NB4 (cell line): Measurements from ENCODE around the gene OPCML.

Experiments
- DNase-seq: peaks from one replicate; pipeline ENCODE4 v3.0.0; 2010; ENCODE audit warnings: low read depth
- H3K4me3 ChIP-seq: one replicate; pipeline ENCODE4 v1.5.1; 2011; ENCODE audit warnings: mild to moderate bottlenecking, low read depth, low read length, moderate library complexity
- MYC ChIP-seq: IDR thresholded peaks from 2 replicates; pipeline ENCODE4 v1.6.1; 2011; ENCODE audit warnings: low read depth, low read length
- POLR2A ChIP-seq: IDR thresholded peaks from 2 replicates; pipeline ENCODE4 v1.6.1; 2011; ENCODE audit warnings: mild to moderate bottlenecking; ENCODE audit not compliant: insufficient read length; ENCODE audit errors: extremely low read depth
- TF ChIP-seq, protein P1 (sequence below): IDR thresholded peaks from one replicate; pipeline ENCODE4 v1.5.1; 2012; ENCODE audit warnings: low read depth, low read length
- TF ChIP-seq, protein P2 (sequence below): IDR thresholded peaks from 2 replicates; pipeline ENCODE4 v1.6.1; 2011; ENCODE audit warnings: low read depth, low read length

The OPCML gene

DNA sequence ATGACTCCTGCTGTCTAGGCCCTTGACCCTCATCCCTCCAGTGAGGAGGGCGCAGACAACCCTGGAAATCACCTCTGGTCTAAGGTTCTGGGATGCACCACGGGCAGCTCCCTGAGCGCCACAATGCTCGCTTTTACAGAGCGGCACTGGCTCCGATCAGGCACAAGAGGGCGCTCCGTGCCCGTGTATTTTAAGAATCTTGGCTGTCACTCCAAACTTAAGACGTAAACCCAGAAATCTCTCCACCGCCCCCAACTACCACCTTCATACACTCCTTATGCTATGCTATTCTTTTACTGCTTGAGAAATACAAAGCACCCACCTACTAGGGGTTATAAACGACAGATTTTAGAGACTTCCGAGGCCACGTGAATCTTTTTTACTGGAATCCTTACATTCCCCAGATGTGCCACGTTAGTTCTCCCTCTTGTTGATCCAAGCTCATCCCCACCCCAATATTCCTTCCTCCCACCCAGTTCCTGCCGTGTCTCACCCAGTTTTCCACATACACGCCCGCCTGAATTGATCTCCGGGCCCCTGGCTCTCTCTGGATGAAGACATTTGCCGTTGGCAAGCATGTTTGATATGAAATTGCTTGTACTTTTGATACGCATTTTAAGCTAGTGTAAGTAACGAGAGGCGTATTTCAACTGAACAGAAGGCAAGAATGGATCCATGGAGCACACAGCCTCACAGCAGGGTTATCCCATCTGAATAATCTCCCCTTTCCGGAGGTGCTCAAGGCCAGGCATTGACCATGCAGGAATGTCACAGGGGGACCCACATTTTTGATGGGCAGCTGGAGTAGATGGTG, 453.5 kb downstream of the OPCML start:
- peak; percentile 70 for DNase-seq
- TF ChIP-seq MYC = no peak
- TF ChIP-seq, protein P1, sequence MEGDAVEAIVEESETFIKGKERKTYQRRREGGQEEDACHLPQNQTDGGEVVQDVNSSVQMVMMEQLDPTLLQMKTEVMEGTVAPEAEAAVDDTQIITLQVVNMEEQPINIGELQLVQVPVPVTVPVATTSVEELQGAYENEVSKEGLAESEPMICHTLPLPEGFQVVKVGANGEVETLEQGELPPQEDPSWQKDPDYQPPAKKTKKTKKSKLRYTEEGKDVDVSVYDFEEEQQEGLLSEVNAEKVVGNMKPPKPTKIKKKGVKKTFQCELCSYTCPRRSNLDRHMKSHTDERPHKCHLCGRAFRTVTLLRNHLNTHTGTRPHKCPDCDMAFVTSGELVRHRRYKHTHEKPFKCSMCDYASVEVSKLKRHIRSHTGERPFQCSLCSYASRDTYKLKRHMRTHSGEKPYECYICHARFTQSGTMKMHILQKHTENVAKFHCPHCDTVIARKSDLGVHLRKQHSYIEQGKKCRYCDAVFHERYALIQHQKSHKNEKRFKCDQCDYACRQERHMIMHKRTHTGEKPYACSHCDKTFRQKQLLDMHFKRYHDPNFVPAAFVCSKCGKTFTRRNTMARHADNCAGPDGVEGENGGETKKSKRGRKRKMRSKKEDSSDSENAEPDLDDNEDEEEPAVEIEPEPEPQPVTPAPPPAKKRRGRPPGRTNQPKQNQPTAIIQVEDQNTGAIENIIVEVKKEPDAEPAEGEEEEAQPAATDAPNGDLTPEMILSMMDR = peak; percentile 94
- no peak for TF ChIP-seq POLR2A
- no peak overlapping the region for H3K4me3 ChIP-seq

DNA sequence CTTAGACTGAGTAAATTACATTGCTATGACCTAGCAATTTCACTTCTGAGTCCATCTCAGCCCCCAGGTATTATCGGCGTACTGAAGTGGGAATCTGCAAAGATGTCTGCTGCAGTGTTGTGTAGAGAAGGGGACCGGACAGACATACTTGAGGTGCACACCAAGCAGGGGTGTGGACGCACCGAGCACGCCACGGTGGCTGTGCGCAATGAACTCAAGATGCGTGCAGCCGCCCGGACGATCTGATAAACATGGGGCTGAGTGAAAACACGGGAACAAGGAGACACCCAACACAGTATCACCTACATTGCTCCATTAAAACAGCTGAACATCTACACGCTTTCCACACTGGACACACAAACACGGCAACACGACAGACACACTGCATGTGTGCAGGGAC, 454.3 kb downstream of the OPCML start:
- no peak for DNase-seq
- TF ChIP-seq MYC = no peak
- TF ChIP-seq, protein P2, sequence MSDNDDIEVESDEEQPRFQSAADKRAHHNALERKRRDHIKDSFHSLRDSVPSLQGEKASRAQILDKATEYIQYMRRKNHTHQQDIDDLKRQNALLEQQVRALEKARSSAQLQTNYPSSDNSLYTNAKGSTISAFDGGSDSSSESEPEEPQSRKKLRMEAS = no peak
- TF ChIP-seq, protein P1 = no peak
- no peak for TF ChIP-seq POLR2A

DNA sequence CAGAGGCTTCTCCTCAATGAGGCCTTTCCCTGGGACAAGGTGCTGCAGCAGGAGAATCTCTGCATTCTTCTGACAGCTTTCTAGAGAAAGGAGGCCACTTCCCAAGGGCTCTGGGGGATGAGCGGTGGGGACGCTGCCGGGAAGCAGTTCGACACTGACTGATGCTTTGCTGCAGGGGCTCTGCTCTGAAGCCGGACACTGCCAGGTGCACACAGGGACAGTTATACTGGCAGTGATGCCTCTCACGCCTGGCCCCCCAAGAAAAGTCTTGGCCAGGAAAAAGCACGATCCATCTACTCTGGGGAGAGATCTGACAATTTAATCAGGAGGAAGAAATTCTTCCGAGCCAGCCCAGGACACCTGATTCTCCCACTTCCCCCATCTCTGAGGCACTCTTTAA, 456.9 kb downstream of the OPCML start:
- no peak overlapping the region for H3K4me3 ChIP-seq
- TF ChIP-seq POLR2A (no peak), MYC (no peak)
- TF ChIP-seq, protein P2 = no peak
- TF ChIP-seq, protein P1 = no peak
- no peak for DNase-seq

More for the DNA sequence above, 454.3 kb downstream of the OPCML start:
- no peak overlapping the region for H3K4me3 ChIP-seq

DNA sequence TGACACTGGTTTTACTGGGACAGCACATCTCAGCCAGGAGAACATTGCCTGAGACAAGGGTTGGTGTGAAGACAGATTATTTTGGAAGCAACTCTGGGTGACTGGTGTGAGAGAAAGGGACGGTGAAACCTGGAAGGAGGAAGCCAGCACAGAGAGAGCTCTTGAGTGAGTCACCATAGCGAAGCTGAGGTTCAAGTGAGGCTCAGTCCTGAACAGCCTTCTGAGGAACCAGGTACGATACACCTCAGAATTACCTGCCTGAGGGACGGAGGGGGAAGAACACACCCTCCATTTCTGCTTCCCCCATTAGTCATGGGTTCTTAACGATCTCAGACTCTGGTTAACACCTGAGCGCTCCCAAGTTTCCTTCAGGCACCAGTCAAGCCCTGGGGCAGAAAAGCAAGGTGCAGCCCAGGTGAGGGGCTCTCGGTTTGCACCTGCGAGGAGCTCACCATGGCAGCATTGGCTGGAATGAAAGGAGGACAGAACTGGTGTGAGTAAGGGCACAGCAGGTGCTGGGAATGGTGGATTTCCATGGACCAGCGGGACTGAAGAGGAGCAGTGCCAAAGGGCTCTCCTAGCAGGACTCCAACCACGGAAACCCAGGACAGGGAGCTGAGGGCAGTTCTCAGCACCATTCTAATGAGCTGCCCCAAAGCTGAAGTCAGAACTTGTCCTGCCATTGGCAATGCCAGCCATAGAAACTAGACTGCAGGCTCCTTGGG, 459.3 kb downstream of the OPCML start:
- H3K4me3 ChIP-seq = no peak overlapping the region
- DNase-seq = no peak

DNA sequence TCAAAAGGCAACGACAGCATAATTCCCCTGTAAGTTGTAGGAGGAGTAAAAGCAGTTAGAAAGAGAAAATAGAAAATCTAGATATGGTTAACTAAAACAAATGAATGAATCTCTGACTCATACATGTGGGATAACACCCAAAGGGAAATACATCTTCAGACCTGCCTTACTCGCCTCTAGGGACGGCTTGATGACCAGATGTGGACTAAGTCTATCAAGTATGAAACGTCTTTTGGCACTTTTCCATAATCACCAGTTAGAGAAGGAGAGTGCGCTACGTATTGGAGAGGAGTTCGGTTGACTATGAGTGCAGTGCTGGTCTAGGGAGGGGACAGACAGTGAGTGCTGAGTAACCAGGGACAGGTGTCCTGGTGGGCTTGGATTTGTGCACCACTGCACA, 459.9 kb downstream of the OPCML start:
- no peak overlapping the region for H3K4me3 ChIP-seq
- DNase-seq = no peak
- no peak for TF ChIP-seq POLR2A
- no peak for TF ChIP-seq MYC
- TF ChIP-seq, protein P1 = no peak
- TF ChIP-seq, protein P2 = no peak

More for the DNA sequence above, 459.3 kb downstream of the OPCML start:
- no peak for TF ChIP-seq MYC
- TF ChIP-seq, protein P1 = no peak
- TF ChIP-seq, protein P2 = no peak
